Smooth muscle cell (in vitro differentiated cells): ENCODE results near the gene SCAPER. TPM values are rescaled to one million over a fixed set of nuclear protein-coding genes. Genes with fewer than 3 reads are reported as not detected.

Source experiments
- DNase-seq: peaks from one replicate; lab custom pipeline; 2025; ENCODE audit not compliant: unreplicated experiment; lab: John Stamatoyannopoulos, UW
- H2AFZ ChIP-seq: fragments of 200-600 bp; sonication (generic); 2 replicates; pipeline ENCODE4 v1.6.0; 2016; ENCODE audit warnings: antibody characterized with exemption, low read depth, mild to moderate bottlenecking
- H3F3A ChIP-seq: fragments of 200-600 bp; sonication (generic); 2 replicates; pipeline ENCODE4 v1.6.0; 2017; ENCODE audit warnings: antibody characterized with exemption, low read depth
- H3K27ac ChIP-seq: fragments of 200-600 bp; sonication (generic); 2 replicates; pipeline ENCODE4 v1.5.1; 2016; ENCODE audit warnings: low read depth, mild to moderate bottlenecking
- H3K27me3 ChIP-seq: fragments of 200-600 bp; sonication (generic); 2 replicates; pipeline ENCODE4 v1.6.1; 2016; ENCODE audit warnings: low read depth, mild to moderate bottlenecking
- H3K36me3 ChIP-seq: fragments of 200-600 bp; sonication (generic); 2 replicates; pipeline ENCODE4 v1.5.1; 2016; ENCODE audit warnings: low read depth
- H3K4me1 ChIP-seq: fragments of 200-600 bp; sonication (generic); 2 replicates; pipeline ENCODE4 v1.5.1; 2016; ENCODE audit warnings: low read depth
- H3K4me2 ChIP-seq: fragments of 200-600 bp; sonication (generic); 2 replicates; pipeline ENCODE4 v1.6.0; 2016; ENCODE audit warnings: mild to moderate bottlenecking
- H3K4me3 ChIP-seq: fragments of 200-600 bp; sonication (generic); 2 replicates; pipeline ENCODE4 v1.5.1; 2016; ENCODE audit warnings: mild to moderate bottlenecking
- H3K79me2 ChIP-seq: fragments of 200-600 bp; sonication (generic); 2 replicates; pipeline ENCODE4 v1.6.0; 2016; ENCODE audit warnings: low read depth, mild to moderate bottlenecking
- H3K9ac ChIP-seq: fragments of 200-600 bp; sonication (generic); 2 replicates; pipeline ENCODE4 v1.6.0; 2016; ENCODE audit warnings: low read depth
- H3K9me3 ChIP-seq: fragments of 200-600 bp; sonication (generic); replicated peaks from 2 replicates; pipeline ENCODE4 v1.5.1; 2016; ENCODE audit warnings: low read depth
- H4K20me1 ChIP-seq: fragments of 200-600 bp; sonication (generic); 2 replicates; pipeline ENCODE4 v1.6.0; 2016; ENCODE audit warnings: low read depth
- WGBS: methylation state at CpG from one replicate; pipeline ENCODE4 v1.1.7; 2016; ENCODE audit warnings: low lambda C conversion rate; 5-methylcytosine and 5-hydroxymethylcytosine counted together
- polyA plus RNA-seq: library from polyadenylated mRNA; unstranded; fragments of >200 nt; fragmentation: Nextera tagmentation; extraction: Ambion mirVana; gene quantifications from 2 replicates; pipeline ENCODE4 v1.2.1, GENCODE V29; 2016
- total RNA-seq: library from RNA; depleted of rRNA; stranded (reverse); fragments of >200 nt; gene quantifications from 2 replicates; pipeline ENCODE4 v1.2.3, GENCODE V29; 2014
- TF ChIP-seq, protein P1 (sequence below): fragments of 200-600 bp; sonication (generic); IDR thresholded peaks from 2 replicates; pipeline ENCODE4 v1.5.1; 2017; ENCODE audit warnings: borderline replicate concordance, mild to moderate bottlenecking, antibody characterized with exemption; ENCODE audit not compliant: insufficient read depth, poor library complexity, severe bottlenecking

The SCAPER gene
- total and polyA plus RNA-seq, 2 experiments from 2014 or later, result 6.6 to 34.3 TPM

- no peak overlapping the region for H3K4me2 ChIP-seq
- H4K20me1 ChIP-seq, result no peaks in the 10 kb centered on the region
- no peak overlapping the region for H3K9ac ChIP-seq
- no peak overlapping the region for H3K27ac ChIP-seq
- no peak for DNase-seq
- H3K36me3 ChIP-seq, result no peaks in the 10 kb centered on the region
- no peak overlapping the region for H2AFZ ChIP-seq
- no peak overlapping the region for H3K4me3 ChIP-seq
- no peaks in the 10 kb centered on the region for H3K27me3 ChIP-seq
- TF ChIP-seq, protein P1, sequence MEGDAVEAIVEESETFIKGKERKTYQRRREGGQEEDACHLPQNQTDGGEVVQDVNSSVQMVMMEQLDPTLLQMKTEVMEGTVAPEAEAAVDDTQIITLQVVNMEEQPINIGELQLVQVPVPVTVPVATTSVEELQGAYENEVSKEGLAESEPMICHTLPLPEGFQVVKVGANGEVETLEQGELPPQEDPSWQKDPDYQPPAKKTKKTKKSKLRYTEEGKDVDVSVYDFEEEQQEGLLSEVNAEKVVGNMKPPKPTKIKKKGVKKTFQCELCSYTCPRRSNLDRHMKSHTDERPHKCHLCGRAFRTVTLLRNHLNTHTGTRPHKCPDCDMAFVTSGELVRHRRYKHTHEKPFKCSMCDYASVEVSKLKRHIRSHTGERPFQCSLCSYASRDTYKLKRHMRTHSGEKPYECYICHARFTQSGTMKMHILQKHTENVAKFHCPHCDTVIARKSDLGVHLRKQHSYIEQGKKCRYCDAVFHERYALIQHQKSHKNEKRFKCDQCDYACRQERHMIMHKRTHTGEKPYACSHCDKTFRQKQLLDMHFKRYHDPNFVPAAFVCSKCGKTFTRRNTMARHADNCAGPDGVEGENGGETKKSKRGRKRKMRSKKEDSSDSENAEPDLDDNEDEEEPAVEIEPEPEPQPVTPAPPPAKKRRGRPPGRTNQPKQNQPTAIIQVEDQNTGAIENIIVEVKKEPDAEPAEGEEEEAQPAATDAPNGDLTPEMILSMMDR, result no peak
- no peaks in the 10 kb centered on the region for H3K79me2 ChIP-seq
- no peaks in the 10 kb centered on the region for H3K9me3 ChIP-seq
- no peaks in the 10 kb centered on the region for H3K4me1 ChIP-seq
- no peaks in the 10 kb centered on the region for H3F3A ChIP-seq
Observed at GRCh38 chr15:76864586-76864985, 40.6 kb downstream of the SCAPER start.

DNA sequence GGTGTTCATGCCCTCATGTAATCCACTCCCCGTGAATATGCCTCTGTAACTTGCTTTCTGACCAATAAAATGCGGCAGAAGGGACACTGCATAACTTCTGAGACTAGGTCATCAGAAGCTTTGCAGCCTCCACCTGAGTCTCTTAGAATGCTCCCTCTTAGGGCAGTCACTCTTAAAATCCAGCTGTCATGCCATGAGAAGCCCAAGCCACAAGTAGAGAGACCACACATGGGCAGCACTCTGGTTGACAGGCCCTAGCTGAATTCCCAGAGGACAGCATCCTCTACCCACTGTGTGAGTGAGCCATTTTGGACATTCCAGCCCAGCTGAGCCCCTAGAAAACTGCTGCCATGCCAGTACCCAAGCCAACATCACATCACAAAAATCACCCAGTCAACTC is 41.4 kb downstream of the SCAPER start:
- Histone ChIP-seq H3K36me3 (no peaks in the 10 kb centered on the region), H2AFZ (no peak overlapping the region), H3F3A (no peaks in the 10 kb centered on the region), H3K27me3 (no peaks in the 10 kb centered on the region), H3K27ac (no peak overlapping the region), H3K79me2 (no peaks in the 10 kb centered on the region), H3K9ac (no peak overlapping the region), H3K9me3 (no peaks in the 10 kb centered on the region), H3K4me3 (no peak overlapping the region), H3K4me2 (no peak overlapping the region), H3K4me1 (no peaks in the 10 kb centered on the region), H4K20me1 (no peaks in the 10 kb centered on the region)
- TF ChIP-seq, protein P1, result no peak
- DNase-seq, result no peak
- WGBS, result 91% methylated on average over 2 of the region's 2 CpGs

- Histone ChIP-seq H3K79me2 (no peaks in the 10 kb centered on the region), H2AFZ (no peak overlapping the region), H3K36me3 (no peaks in the 10 kb centered on the region), H3K9ac (no peak overlapping the region), H3K27me3 (no peaks in the 10 kb centered on the region), H3K4me3 (no peak overlapping the region), H3K4me1 (no peaks in the 10 kb centered on the region), H4K20me1 (no peaks in the 10 kb centered on the region), H3K9me3 (no peaks in the 10 kb centered on the region), H3K27ac (no peak overlapping the region), H3K4me2 (no peak overlapping the region), H3F3A (no peaks in the 10 kb centered on the region)
- DNase-seq, result no peak
- TF ChIP-seq, protein P1, result no peak
- WGBS, result 76% methylated on average over 4 of the region's 4 CpGs
Observed at GRCh38 chr15:76863123-76863522, 42.0 kb downstream of the SCAPER start.

DNA sequence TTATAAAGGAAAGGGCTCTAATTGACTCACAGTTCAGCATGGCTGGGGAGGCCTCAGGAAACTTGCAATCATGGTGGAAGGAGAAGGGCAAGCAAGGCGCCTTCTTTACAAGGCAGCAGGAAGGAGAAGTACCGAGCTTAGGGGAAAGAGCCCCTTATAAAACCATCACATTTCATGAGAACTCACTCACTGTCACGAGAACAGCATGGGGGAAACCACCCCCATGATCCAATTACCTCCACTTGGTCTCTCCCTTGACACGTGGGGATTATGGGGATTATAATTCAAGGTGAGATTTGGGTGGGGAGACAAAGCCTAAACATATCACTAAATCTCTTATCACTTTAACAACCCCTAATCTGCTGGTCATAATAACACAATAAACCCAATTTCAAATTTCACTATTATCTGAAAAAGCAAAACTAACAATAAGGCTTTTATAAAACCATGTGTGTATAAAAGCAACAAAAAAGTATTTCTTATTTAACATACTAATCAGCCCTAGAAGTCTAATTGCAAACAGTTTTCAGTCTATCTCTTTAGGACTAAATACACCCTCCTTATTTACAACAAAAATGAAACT is 43.2 kb downstream of the SCAPER start:
- no peaks in the 10 kb centered on the region for H3K4me1 ChIP-seq
- no peaks in the 10 kb centered on the region for H3K79me2 ChIP-seq
- no peak for DNase-seq
- H3K4me3 ChIP-seq, result no peak overlapping the region
- no peaks in the 10 kb centered on the region for H4K20me1 ChIP-seq
- no peak overlapping the region for H2AFZ ChIP-seq
- TF ChIP-seq, protein P1, result no peak
- H3K9ac ChIP-seq, result no peak overlapping the region
- no peaks in the 10 kb centered on the region for H3F3A ChIP-seq
- H3K27ac ChIP-seq, result no peak overlapping the region
- no peak overlapping the region for H3K4me2 ChIP-seq
- 85% methylated on average over 4 of the region's 4 CpGs for WGBS
- H3K36me3 ChIP-seq, result no peaks in the 10 kb centered on the region
- H3K27me3 ChIP-seq, result no peaks in the 10 kb centered on the region
- no peaks in the 10 kb centered on the region for H3K9me3 ChIP-seq
